Bronchial epithelial cell (primary cell): Measurements from ENCODE around the gene GBA3. TPM values are rescaled to one million over a fixed set of nuclear protein-coding genes. Genes with fewer than 3 reads are reported as not detected.

Source experiments
- DNase-seq: peaks from one replicate; pipeline ENCODE4 v3.0.0-alpha.2; 2010; ENCODE audit warnings: low read depth
- FAIRE-seq: peaks from 2 replicates; lab custom pipeline; 2011; peaks lifted over from hg19 to GRCh38; lab: Jason Lieb, UNC
- H3K27me3 ChIP-seq: 2 replicates; pipeline ENCODE4 v1.5.1; 2011; ENCODE audit warnings: low read length; ENCODE audit not compliant: control insufficient read depth, insufficient read depth
- H3K36me3 ChIP-seq: 2 replicates; pipeline ENCODE4 v1.5.1; 2011; ENCODE audit warnings: low read length; ENCODE audit not compliant: control insufficient read depth, insufficient read depth
- H3K4me3 ChIP-seq: 2 replicates; pipeline ENCODE4 v1.5.1; 2011; ENCODE audit warnings: mild to moderate bottlenecking, low read depth, low read length, control low read depth
- total RNA-seq: library from RNA; depleted of rRNA; stranded (reverse); fragments of >200 nt; gene quantifications from 2 replicates; pipeline ENCODE4 v1.2.1, GENCODE V29; 2014
- TF ChIP-seq, protein P1 (sequence below): IDR thresholded peaks from 2 replicates; pipeline ENCODE4 v1.5.1; 2011; ENCODE audit warnings: mild to moderate bottlenecking, moderate library complexity, low read length, control low read depth, inconsistent platforms; ENCODE audit not compliant: insufficient read depth, severe bottlenecking

GBA3 gene
- total RNA-seq, 1 donor from 2014 or later, result under 0.01 TPM

DNA sequence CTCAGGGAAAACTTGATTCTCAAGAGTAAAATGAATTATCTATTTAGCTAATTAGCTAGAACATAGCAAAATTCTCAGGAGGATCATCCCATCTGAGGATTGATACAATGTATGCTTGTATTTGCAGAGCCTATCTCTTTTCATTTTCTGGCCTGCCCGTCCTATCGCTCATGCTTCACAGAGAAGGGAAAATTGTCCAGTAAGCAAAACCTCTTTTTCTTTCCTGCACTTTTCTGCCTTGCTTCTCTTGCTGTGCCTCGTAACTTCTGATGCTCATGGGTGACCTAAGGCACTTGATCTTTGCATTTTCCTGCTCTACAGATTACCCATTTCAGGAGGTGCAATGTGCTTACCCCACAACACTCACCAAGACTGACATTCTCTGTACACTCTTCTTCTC lies 88.1 kb downstream of the GBA3 start:
- H3K4me3 ChIP-seq, result no peak overlapping the region
- FAIRE-seq (no peak), DNase-seq (no peak)
- no peaks in the 10 kb centered on the region for H3K36me3 ChIP-seq
- TF ChIP-seq, protein P1, sequence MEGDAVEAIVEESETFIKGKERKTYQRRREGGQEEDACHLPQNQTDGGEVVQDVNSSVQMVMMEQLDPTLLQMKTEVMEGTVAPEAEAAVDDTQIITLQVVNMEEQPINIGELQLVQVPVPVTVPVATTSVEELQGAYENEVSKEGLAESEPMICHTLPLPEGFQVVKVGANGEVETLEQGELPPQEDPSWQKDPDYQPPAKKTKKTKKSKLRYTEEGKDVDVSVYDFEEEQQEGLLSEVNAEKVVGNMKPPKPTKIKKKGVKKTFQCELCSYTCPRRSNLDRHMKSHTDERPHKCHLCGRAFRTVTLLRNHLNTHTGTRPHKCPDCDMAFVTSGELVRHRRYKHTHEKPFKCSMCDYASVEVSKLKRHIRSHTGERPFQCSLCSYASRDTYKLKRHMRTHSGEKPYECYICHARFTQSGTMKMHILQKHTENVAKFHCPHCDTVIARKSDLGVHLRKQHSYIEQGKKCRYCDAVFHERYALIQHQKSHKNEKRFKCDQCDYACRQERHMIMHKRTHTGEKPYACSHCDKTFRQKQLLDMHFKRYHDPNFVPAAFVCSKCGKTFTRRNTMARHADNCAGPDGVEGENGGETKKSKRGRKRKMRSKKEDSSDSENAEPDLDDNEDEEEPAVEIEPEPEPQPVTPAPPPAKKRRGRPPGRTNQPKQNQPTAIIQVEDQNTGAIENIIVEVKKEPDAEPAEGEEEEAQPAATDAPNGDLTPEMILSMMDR, result no peak
- no peaks in the 10 kb centered on the region for H3K27me3 ChIP-seq

DNA sequence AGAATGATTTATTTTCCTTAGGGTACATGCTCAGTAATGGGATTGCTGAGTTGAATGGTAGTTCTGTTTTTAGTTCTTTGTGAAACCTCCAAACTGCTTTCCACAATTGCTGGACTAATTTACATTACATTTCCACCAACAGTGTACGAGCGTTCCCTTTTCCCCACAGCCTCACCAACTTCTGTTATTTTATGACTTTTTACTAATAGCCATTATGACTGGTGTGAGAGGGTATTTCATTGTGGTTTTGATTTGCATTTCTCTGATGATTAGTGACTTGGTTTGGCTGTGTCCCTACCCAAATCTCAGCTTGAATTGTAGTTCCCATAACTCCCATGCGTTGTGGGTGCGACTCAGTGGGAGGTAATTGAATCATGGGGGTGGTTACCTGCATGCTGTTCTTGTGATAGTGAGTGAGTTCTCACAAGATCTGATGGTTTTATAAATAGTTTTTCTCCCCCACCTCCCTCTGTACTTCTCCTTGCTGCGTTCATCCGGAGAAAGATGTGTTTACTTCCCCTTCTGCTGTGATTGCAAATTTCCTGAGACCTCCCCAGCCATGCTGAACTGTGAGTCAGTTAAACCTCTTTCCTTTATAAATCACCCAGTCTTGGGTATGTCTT lies 95.1 kb downstream of the GBA3 start:
- DNase-seq, result no peak
- no peak overlapping the region for H3K4me3 ChIP-seq
- no peaks in the 10 kb centered on the region for H3K36me3 ChIP-seq
- no peak for FAIRE-seq
- no peaks in the 10 kb centered on the region for H3K27me3 ChIP-seq
- TF ChIP-seq, protein P1, result no peak

DNA sequence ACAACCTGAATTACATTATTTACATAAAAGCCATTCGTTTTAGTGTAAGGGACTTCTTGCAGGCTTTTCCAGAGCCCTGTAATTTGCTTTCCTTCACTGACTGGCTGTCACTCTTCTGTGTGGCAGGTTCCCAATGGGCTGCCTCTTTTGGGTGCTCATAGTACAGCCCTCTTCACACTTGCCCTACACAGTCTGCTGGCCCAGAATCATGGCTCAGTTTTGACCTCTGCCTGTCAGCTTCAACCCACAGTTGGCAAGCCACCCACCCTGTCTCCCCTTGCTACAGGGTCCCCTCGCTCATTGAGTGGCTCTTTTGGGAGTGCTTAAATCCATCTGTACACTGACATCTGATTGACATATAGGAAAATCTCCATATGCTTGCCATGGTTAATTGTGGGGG lies 97.9 kb downstream of the GBA3 start:
- H3K4me3 ChIP-seq, result no peak overlapping the region
- TF ChIP-seq, protein P1, result no peak
- no peak for DNase-seq
- no peaks in the 10 kb centered on the region for H3K27me3 ChIP-seq
- H3K36me3 ChIP-seq, result no peaks in the 10 kb centered on the region
- no peak for FAIRE-seq

DNA sequence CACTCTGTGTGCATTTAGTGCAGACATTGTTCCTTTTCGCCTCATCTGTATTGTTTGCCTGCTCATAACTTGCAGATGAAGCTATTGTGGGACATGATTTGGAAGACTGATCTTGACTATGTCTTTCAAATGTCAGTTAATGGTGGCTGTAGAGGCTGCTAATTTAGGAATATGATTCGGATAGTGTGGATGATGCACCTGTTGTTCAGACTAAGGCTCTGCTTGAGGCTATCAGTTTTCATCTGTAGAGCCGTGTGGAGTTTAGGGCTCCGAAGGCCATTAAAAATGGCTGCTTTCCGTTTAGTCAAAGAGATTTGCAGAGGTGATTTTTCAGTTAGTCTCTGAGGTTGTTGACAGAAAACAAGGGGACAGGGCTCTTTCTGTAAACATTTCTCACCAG lies 102.0 kb downstream of the GBA3 start:
- H3K27me3 ChIP-seq, result no peaks in the 10 kb centered on the region
- H3K4me3 ChIP-seq, result no peak overlapping the region
- FAIRE-seq, result no peak
- no peak for DNase-seq
- TF ChIP-seq, protein P1, result no peak
- no peaks in the 10 kb centered on the region for H3K36me3 ChIP-seq

DNA sequence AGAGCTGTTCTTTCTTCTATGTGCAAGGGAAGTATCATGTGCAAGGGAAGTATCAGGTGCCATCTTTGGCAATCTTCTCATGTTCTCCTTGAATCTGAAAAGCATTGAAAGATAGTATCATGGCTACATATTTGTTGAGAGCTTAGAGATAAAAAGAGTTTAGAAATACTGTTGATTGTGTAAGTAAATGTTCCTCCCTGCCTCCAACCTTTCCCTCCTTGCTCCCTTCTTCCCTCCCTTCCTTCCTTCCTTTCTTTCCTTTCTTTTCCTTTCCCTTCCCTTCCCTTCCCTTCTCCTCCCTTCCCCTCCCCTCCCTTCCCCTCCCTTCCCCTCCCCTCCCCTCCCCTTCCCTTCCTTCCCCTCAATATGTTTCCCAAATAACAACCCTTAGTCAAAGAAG lies 108.7 kb downstream of the GBA3 start:
- no peaks in the 10 kb centered on the region for H3K36me3 ChIP-seq
- DNase-seq, result no peak
- FAIRE-seq, result no peak
- H3K4me3 ChIP-seq, result no peak overlapping the region
- TF ChIP-seq, protein P1, result no peak
- no peaks in the 10 kb centered on the region for H3K27me3 ChIP-seq

DNA sequence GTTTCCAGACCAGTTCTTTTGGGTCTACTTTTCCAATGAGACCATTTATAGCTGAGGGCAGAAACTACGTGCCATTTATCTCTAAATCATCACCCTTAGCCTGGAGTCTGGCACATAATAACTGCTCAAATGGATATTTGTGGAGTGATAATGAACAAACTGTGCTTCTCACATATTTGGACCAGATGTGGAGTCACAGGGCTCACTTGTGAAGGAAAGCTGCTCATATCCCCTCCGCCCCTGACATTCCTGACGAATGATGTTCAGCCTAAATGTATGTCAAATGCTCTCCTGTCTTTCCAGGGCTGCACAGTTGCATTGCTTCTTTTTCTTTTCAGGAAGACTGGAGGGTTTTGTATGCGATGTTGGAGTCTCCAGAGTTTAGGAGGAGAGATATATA lies 110.1 kb downstream of the GBA3 start:
- TF ChIP-seq, protein P1, result no peak
- DNase-seq (no peak), FAIRE-seq (no peak)
- Histone ChIP-seq H3K27me3 (no peaks in the 10 kb centered on the region), H3K4me3 (no peak overlapping the region), H3K36me3 (no peaks in the 10 kb centered on the region)
